CD4-positive, CD25-positive, alpha-beta regulatory T cell (primary cell): ENCODE results near the gene RANBP17. TPM values are rescaled to one million over a fixed set of nuclear protein-coding genes. Genes with fewer than 3 reads are reported as not detected.

Experiments used
- ATAC-seq, 2 donors: fragments of 150-1000 bp; cut with Tn5 transposase; one replicate each; pipeline ENCODE4 v1.10.0; 2021; ENCODE audit warnings: low read depth in 2 of 2, moderate number of reproducible peaks in 2 of 2, moderate library complexity in 1 of 2
- DNase-seq, 3 donors: peaks; one replicate each; pipeline versions ENCODE4 v3.0.0 to v3.0.0-alpha.2; 2012 to 2022; ENCODE audit warnings: mixed read lengths in 1 of 3
- H3K27ac ChIP-seq: one replicate; pipeline ENCODE4 v1.7.0; 2013; ENCODE audit warnings: mild to moderate bottlenecking, low read length; ENCODE audit not compliant: insufficient read depth, poor library complexity, severe bottlenecking
- H3K27me3 ChIP-seq: one replicate; pipeline ENCODE4 v1.7.0; 2013; ENCODE audit warnings: low read length; ENCODE audit not compliant: control insufficient read depth, insufficient read depth
- H3K36me3 ChIP-seq: one replicate; pipeline ENCODE4 v1.7.0; 2013; ENCODE audit warnings: mild to moderate bottlenecking, low read length, moderate library complexity; ENCODE audit not compliant: control insufficient read depth, insufficient read depth
- H3K4me1 ChIP-seq: 2 replicates; pipeline ENCODE4 v1.7.0; 2013; ENCODE audit warnings: mild to moderate bottlenecking, low read length; ENCODE audit not compliant: insufficient read depth, control insufficient read depth, poor library complexity, severe bottlenecking
- H3K4me3 ChIP-seq: one replicate; pipeline ENCODE4 v1.7.0; 2013; ENCODE audit warnings: low read depth, mild to moderate bottlenecking, low read length, moderate library complexity
- H3K9me3 ChIP-seq, 2 experiments: 1 replicate in 1 of 2; 2 replicates in 1 of 2; pipeline ENCODE4 v1.7.0; 2013; ENCODE audit warnings: low read length in 2 of 2, mild to moderate bottlenecking in 1 of 2, moderate library complexity in 1 of 2; ENCODE audit not compliant: control insufficient read depth in 2 of 2
- H3K27ac Mint-ChIP-seq, 3 donors: one replicate each; pipeline ENCODE4 v1.8.0; 2020 to 2022; ENCODE audit warnings: mild to moderate bottlenecking in 3 of 3, mixed read lengths in 3 of 3, moderate library complexity in 2 of 3
- H3K27me3 Mint-ChIP-seq: one replicate; pipeline ENCODE4 v1.8.0; 2022; ENCODE audit warnings: mild to moderate bottlenecking, mixed read lengths
- H3K36me3 Mint-ChIP-seq: one replicate; pipeline ENCODE4 v1.8.0; 2020; ENCODE audit warnings: mixed read lengths
- H3K4me1 Mint-ChIP-seq, 4 donors: one replicate each; pipeline ENCODE4 v1.8.0; 2020 to 2022; ENCODE audit warnings: mixed read lengths in 4 of 4, mild to moderate bottlenecking in 1 of 4
- H3K4me3 Mint-ChIP-seq, 4 donors: one replicate each; pipeline ENCODE4 v1.8.0; 2020 to 2022; ENCODE audit warnings: mild to moderate bottlenecking in 4 of 4, mixed read lengths in 4 of 4, moderate library complexity in 3 of 4
- H3K9me3 Mint-ChIP-seq, 7 donors: one replicate each; pipeline ENCODE4 v1.8.0; 2020 to 2022; ENCODE audit warnings: mixed read lengths in 7 of 7, mild to moderate bottlenecking in 3 of 7, moderate library complexity in 2 of 7
- polyA plus RNA-seq, 4 donors: library from polyadenylated mRNA; unstranded; fragments of 300-500 nt; fragmentation: Illumina TruSeq; gene quantifications; one replicate each; pipeline ENCODE4 v1.2.3, GENCODE V29; 2021
- total RNA-seq: library from RNA; stranded (reverse); gene quantifications from one replicate; pipeline ENCODE4 v1.2.3, GENCODE V29; 2022

Gene RANBP17
- total and polyA plus RNA-seq, 5 donors from 2014 or later, result not detected

DNA sequence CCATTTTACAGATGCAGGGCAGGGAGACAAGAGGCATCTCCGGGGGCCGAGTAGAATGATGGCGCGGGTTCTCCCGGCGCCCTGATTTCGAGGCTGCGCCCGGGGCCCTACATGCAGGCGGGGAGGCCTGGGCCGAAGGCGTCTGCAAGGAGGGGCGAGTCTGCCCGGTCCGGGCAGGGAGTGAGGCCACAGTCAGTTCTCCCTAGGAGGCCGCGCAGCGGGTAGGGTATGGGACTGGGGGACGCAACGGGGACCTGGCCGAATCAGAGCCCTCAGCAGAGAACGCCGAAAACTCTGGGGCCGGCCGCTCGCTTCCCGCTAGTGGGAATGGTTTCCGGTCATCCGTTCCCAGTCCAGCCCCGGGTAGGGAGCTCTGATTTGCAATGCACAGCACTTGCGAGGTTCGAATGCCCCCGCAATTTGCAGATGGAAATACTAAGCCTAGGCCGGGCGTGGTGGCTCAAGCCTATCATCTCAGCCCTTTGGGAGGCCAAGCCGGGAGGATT is 453.6 kb downstream of the RANBP17 start:
- ATAC-seq (no peak), DNase-seq (no peak)
- H3K9me3 Mint-ChIP-seq, result peaks cover 0 to 6% (median 0%) of the 10 kb centered on the region in 7 donors
- H3K27ac Mint-ChIP-seq, result no peak overlapping the region
- Histone ChIP-seq H3K27ac (no peak overlapping the region), H3K36me3 (no peaks in the 10 kb centered on the region), H3K9me3 (no peaks in the 10 kb centered on the region), H3K27me3 (peaks cover 15% of the 10 kb centered on the region), H3K4me1 (peaks cover 18% of the 10 kb centered on the region), H3K4me3 (no peak overlapping the region)
- H3K27me3 Mint-ChIP-seq, result peaks cover 83% of the 10 kb centered on the region
- H3K36me3 Mint-ChIP-seq, result no peaks in the 10 kb centered on the region
- H3K4me3 Mint-ChIP-seq, result no peak overlapping the region
- H3K4me1 Mint-ChIP-seq, result peaks cover 0 to 23% (median 5%) of the 10 kb centered on the region in 4 donors

GRCh38 chr5:171315925-171316257 is 454.1 kb downstream of the RANBP17 start:
- H3K36me3 ChIP-seq, result no peaks in the 10 kb centered on the region
- H3K9me3 ChIP-seq, result no peaks in the 10 kb centered on the region
- peaks cover 0 to 6% (median 0%) of the 10 kb centered on the region in 7 donors for H3K9me3 Mint-ChIP-seq
- peaks cover 15% of the 10 kb centered on the region for H3K27me3 ChIP-seq
- peaks cover 0 to 19% (median 5%) of the 10 kb centered on the region in 4 donors for H3K4me1 Mint-ChIP-seq
- H3K27me3 Mint-ChIP-seq, result peaks cover 84% of the 10 kb centered on the region
- DNase-seq (no peak), ATAC-seq (no peak)
- peaks cover 17% of the 10 kb centered on the region for H3K4me1 ChIP-seq
- no peaks in the 10 kb centered on the region for H3K36me3 Mint-ChIP-seq
- no peak overlapping the region for H3K27ac ChIP-seq
- no peak overlapping the region for H3K4me3 Mint-ChIP-seq
- no peak overlapping the region for H3K27ac Mint-ChIP-seq
- no peak overlapping the region for H3K4me3 ChIP-seq

- Histone ChIP-seq H3K4me3 (no peak overlapping the region), H3K36me3 (no peaks in the 10 kb centered on the region), H3K27me3 (peaks cover 18% of the 10 kb centered on the region), H3K27ac (no peak overlapping the region), H3K4me1 (peaks cover 13% of the 10 kb centered on the region), H3K9me3 (no peaks in the 10 kb centered on the region)
- peaks cover 0 to 19% (median 5%) of the 10 kb centered on the region in 4 donors for H3K4me1 Mint-ChIP-seq
- peaks cover 0 to 6% (median 0%) of the 10 kb centered on the region in 7 donors for H3K9me3 Mint-ChIP-seq
- H3K27ac Mint-ChIP-seq, result no peak overlapping the region
- H3K27me3 Mint-ChIP-seq, result peaks cover 86% of the 10 kb centered on the region
- DNase-seq (no peak), ATAC-seq (no peak)
- no peak overlapping the region for H3K4me3 Mint-ChIP-seq
- H3K36me3 Mint-ChIP-seq, result no peaks in the 10 kb centered on the region
Observed at GRCh38 chr5:171316258-171317121, 454.7 kb downstream of the RANBP17 start.

DNA sequence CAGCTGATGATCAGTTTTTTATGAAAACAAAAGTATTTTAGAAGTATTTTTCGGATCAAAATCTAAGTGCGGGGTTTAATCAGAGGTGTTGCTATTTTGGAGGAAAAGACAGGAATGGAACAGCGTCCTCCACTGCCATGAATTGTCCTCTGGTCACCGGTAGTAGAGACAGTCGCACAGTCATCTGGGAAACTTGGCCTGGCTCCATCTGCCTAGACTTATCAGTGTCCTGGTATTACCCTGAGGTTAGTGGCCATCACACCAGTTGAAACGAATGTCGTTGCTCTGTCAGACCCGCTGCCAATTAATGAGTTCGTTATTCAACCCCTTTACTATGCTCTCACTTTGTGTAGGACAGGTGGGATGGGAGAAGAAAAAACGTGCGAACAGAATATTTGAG is 455.4 kb downstream of the RANBP17 start:
- Mint-ChIP-seq H3K4me3 (no peak overlapping the region), H3K27ac (no peak overlapping the region), H3K9me3 (peaks cover 0 to 6% (median 0%) of the 10 kb centered on the region in 7 donors), H3K27me3 (peaks cover 86% of the 10 kb centered on the region), H3K4me1 (peaks cover 0 to 19% (median 5%) of the 10 kb centered on the region in 4 donors), H3K36me3 (no peaks in the 10 kb centered on the region)
- DNase-seq (no peak), ATAC-seq (no peak)
- H3K27ac ChIP-seq, result no peak overlapping the region
- peaks cover 23% of the 10 kb centered on the region for H3K27me3 ChIP-seq
- H3K36me3 ChIP-seq, result no peaks in the 10 kb centered on the region
- H3K4me3 ChIP-seq, result no peak overlapping the region
- no peaks in the 10 kb centered on the region for H3K9me3 ChIP-seq
- peaks cover 9% of the 10 kb centered on the region for H3K4me1 ChIP-seq

DNA sequence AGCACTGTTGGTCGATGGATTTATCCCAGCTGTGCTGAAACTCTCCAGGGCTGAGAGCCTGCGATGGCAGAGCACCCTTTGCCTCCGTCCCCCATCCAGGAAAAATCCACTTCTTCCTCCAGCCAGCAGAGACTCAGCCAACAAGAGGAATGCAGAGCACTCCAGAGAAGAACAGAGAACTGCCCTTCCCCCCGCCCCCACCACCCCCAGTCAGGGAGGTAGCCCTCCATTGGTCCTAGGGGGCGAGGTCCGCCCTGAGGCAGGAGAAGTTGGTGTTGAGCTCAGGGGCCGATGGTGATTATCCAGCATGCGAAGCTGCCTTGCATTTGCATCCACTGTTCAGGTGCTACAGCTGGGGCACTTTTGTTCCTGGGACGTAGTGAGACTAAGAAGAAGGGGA is 456.2 kb downstream of the RANBP17 start:
- no peaks in the 10 kb centered on the region for H3K9me3 ChIP-seq

DNA sequence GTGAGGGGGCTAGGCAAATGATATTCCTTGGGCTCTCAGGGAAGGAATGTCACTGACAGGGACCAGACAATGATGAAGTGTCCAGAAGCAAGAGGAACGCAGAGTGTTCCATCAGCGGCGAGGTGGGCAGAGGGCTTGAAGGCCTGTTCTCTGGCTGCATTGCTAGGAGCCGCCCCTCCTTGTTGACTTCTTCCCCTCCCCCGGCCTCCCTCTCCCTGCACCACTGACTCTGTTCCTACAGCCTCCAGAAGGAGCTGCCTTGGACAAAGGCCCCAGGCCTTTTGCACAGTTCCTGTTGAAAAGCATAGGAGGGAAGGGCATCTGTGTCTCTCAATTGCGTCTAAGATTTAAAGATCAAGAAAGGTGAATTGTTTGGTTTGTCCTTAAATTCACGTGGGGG is 459.6 kb downstream of the RANBP17 start:
- Histone ChIP-seq H3K4me3 (no peak overlapping the region), H3K27ac (no peak overlapping the region), H3K9me3 (no peaks in the 10 kb centered on the region), H3K4me1 (no peaks in the 10 kb centered on the region), H3K27me3 (peaks cover 28% of the 10 kb centered on the region), H3K36me3 (no peaks in the 10 kb centered on the region)
- Mint-ChIP-seq H3K9me3 (peaks cover 0 to 1% (median 0%) of the 10 kb centered on the region in 7 donors), H3K36me3 (no peaks in the 10 kb centered on the region), H3K4me1 (no peaks in the 10 kb centered on the region), H3K27ac (no peak overlapping the region), H3K4me3 (no peak overlapping the region), H3K27me3 (peaks cover 70% of the 10 kb centered on the region)
- ATAC-seq (no peak), DNase-seq (no peak)

More for the DNA sequence above, 456.2 kb downstream of the RANBP17 start:
- Mint-ChIP-seq H3K9me3 (peaks cover 0 to 6% (median 0%) of the 10 kb centered on the region in 7 donors), H3K4me1 (peaks cover 0 to 13% (median 2%) of the 10 kb centered on the region in 4 donors), H3K27me3 (peaks cover 85% of the 10 kb centered on the region), H3K27ac (no peak overlapping the region), H3K36me3 (no peaks in the 10 kb centered on the region), H3K4me3 (no peak overlapping the region)
- DNase-seq (no peak), ATAC-seq (no peak)
- Histone ChIP-seq H3K27me3 (peaks cover 28% of the 10 kb centered on the region), H3K4me3 (no peak overlapping the region), H3K36me3 (no peaks in the 10 kb centered on the region), H3K4me1 (peaks cover 4% of the 10 kb centered on the region), H3K27ac (no peak overlapping the region)

DNA sequence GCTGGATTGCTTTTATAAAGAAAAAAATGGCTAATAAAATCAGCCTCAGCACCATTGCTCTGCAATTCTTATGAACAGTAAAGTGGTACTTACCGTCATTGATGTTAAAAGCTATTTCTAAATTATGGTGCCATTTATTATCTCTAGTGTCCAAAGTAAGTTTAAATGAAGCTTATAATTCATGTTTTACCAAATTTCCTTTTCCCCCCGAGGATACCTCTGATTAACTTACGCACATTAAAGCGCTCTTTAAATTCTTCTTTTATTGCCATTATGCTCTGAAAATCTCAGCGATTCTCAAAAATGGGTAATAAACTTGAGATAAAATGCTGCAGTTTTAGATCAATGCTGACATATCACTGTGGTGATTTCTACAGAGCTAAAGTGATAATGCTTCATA is 460.7 kb downstream of the RANBP17 start:
- Mint-ChIP-seq H3K27me3 (peaks cover 59% of the 10 kb centered on the region), H3K4me3 (no peak overlapping the region), H3K4me1 (no peaks in the 10 kb centered on the region), H3K36me3 (no peaks in the 10 kb centered on the region), H3K27ac (no peak overlapping the region), H3K9me3 (peaks cover 0 to 1% (median 0%) of the 10 kb centered on the region in 7 donors)
- Histone ChIP-seq H3K4me1 (no peaks in the 10 kb centered on the region), H3K4me3 (no peak overlapping the region), H3K27me3 (peaks cover 22% of the 10 kb centered on the region), H3K36me3 (no peaks in the 10 kb centered on the region), H3K9me3 (no peaks in the 10 kb centered on the region), H3K27ac (no peak overlapping the region)
- DNase-seq, result no peak
- no peak for ATAC-seq

DNA sequence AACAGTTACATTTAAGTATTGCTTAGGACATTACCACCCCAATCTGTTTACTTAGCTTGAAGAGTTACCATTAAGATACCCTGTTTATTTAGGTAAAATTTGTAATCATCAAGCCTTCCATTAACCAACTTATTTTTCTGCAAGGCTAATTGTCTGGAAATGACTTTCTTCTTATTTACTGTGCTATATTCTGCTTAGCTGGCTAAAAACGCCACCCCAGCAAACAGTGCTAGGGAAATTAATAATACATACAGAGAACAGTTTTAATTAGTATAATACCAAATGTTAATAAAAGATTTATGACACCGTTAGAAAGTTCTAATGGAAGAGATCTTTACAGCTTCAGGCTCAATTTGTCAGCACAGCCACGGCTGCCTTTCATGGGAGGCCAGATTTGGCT is 461.2 kb downstream of the RANBP17 start:
- H3K36me3 Mint-ChIP-seq, result no peaks in the 10 kb centered on the region
- no peaks in the 10 kb centered on the region for H3K4me1 Mint-ChIP-seq
- H3K27ac Mint-ChIP-seq, result no peak overlapping the region
- Histone ChIP-seq H3K27ac (no peak overlapping the region), H3K9me3 (no peaks in the 10 kb centered on the region), H3K36me3 (no peaks in the 10 kb centered on the region), H3K27me3 (peaks cover 24% of the 10 kb centered on the region), H3K4me3 (no peak overlapping the region), H3K4me1 (no peaks in the 10 kb centered on the region)
- DNase-seq, result no peak
- ATAC-seq, result no peak
- no peak overlapping the region for H3K4me3 Mint-ChIP-seq
- H3K9me3 Mint-ChIP-seq, result peaks cover 0 to 1% (median 0%) of the 10 kb centered on the region in 7 donors
- peaks cover 54% of the 10 kb centered on the region for H3K27me3 Mint-ChIP-seq
